ENCODE results near the gene DNAH14. TPM values are rescaled to one million over a fixed set of nuclear protein-coding genes. Genes with fewer than 3 reads are reported as not detected.

DNAH14 gene
- total RNA-seq, 1 donor from 2014 or later, result 84.7 TPM

DNA sequence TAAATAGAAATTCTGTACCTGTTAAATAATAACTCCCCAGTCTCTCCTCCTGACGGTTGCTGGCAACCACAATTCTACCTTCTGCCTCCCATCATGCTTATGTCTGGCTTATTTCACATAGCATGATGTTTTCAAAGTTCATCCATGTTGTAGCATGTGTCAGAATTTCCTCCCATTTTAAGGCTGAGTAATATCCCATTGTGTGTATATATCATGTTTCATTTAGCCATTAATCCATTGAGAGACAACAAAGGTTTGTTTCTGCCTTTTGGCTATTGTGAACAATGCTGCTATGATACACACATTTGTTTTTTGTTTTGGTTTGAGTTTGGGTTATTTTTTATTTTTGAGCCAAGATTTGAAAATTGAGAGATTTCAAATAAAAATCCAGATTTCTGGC lies 426.4 kb downstream of the DNAH14 start:
- no peak for DNase-seq (ENCODE audit: low spot score in 2 of 2, unreplicated experiment in 2 of 2)
- H3K4me3 Mint-ChIP-seq, result no peak overlapping the region
- no peaks in the 10 kb centered on the region for H3K36me3 Mint-ChIP-seq
- TF ChIP-seq, protein P1, sequence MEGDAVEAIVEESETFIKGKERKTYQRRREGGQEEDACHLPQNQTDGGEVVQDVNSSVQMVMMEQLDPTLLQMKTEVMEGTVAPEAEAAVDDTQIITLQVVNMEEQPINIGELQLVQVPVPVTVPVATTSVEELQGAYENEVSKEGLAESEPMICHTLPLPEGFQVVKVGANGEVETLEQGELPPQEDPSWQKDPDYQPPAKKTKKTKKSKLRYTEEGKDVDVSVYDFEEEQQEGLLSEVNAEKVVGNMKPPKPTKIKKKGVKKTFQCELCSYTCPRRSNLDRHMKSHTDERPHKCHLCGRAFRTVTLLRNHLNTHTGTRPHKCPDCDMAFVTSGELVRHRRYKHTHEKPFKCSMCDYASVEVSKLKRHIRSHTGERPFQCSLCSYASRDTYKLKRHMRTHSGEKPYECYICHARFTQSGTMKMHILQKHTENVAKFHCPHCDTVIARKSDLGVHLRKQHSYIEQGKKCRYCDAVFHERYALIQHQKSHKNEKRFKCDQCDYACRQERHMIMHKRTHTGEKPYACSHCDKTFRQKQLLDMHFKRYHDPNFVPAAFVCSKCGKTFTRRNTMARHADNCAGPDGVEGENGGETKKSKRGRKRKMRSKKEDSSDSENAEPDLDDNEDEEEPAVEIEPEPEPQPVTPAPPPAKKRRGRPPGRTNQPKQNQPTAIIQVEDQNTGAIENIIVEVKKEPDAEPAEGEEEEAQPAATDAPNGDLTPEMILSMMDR (IDR thresholded peaks at IDR 0.05; ENCODE audit: unreplicated experiment), result no peak
- H3K4me1 Mint-ChIP-seq, result no peaks in the 10 kb centered on the region
- no peak overlapping the region for H3K27ac Mint-ChIP-seq
- H3K27me3 Mint-ChIP-seq (ENCODE audit: low read depth), result no peaks in the 10 kb centered on the region
- no peaks in the 10 kb centered on the region for H3K9me3 Mint-ChIP-seq

DNA sequence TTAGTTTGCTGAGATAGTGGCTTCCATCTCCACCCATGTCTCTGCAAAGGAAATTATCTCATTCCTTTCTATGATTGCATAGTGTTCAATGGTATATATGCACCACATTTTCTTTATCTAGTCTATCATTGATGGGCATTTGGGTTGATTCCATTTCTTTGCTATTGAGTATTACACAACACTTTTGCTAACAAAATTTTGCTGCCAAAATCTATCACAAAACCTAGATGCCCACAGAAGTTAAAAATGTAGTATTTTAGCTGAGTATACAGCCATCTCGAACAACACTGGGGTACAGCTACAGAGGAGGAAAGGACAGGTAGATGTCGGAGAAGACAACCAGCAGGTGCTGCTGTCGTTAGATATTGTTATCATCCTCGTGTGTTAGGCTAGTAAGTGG lies 430.6 kb downstream of the DNAH14 start:
- H3K36me3 Mint-ChIP-seq, result no peaks in the 10 kb centered on the region
- TF ChIP-seq, protein P1 (IDR thresholded peaks at IDR 0.05; ENCODE audit: unreplicated experiment), result no peak
- no peak for DNase-seq (ENCODE audit: low spot score in 2 of 2, unreplicated experiment in 2 of 2)
- no peak overlapping the region for H3K27ac Mint-ChIP-seq
- H3K4me1 Mint-ChIP-seq, result no peaks in the 10 kb centered on the region
- H3K27me3 Mint-ChIP-seq (ENCODE audit: low read depth), result no peaks in the 10 kb centered on the region
- H3K4me3 Mint-ChIP-seq, result no peak overlapping the region
- H3K9me3 Mint-ChIP-seq, result no peaks in the 10 kb centered on the region

DNA sequence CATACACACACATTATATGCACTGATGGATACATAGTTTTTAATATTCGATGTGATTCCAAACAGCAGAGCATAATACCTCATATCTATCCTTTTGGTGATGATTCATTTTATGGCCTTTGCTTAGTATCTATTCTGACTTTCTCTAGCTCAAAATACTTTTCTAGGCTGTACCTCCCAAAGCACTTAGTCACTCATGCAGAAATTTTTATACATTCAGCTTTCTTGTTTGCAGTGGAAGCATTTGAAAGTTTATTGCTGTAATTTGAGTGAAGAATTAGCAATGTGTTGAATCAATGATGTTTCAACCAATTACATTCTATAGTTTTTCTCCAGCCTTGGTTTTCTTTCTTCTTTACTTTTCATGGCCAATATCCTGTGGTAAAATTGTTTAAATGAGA lies 431.7 kb downstream of the DNAH14 start:
- Mint-ChIP-seq H3K36me3 (no peaks in the 10 kb centered on the region), H3K4me1 (peaks cover 8% of the 10 kb centered on the region), H3K4me3 (no peak overlapping the region), H3K27me3 (ENCODE audit: low read depth) (no peaks in the 10 kb centered on the region), H3K27ac (no peak overlapping the region), H3K9me3 (no peaks in the 10 kb centered on the region)
- TF ChIP-seq, protein P1 (IDR thresholded peaks at IDR 0.05; ENCODE audit: unreplicated experiment), result no peak
- no peak for DNase-seq (ENCODE audit: low spot score in 2 of 2, unreplicated experiment in 2 of 2)

DNA sequence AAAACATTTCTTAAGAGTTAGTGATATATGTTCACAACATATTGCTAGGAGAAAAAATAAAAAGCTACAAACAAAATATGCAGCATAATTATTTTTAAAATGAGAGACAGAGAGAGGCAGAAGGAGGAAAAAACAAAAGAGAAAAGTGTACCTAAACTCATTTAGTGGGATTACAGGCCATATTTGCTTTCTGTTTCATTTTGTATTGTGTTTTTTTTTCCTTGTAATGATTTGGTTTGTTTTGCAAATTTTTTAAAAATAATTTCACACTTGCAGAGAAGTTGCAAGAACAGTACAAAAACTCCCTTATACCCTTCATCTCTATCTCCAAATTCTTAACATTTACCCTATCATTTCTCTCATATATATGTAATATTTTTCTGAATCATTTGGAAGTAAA lies 433.3 kb downstream of the DNAH14 start:
- no peaks in the 10 kb centered on the region for H3K9me3 Mint-ChIP-seq
- H3K36me3 Mint-ChIP-seq, result no peaks in the 10 kb centered on the region
- no peak for DNase-seq (ENCODE audit: low spot score in 2 of 2, unreplicated experiment in 2 of 2)
- no peaks in the 10 kb centered on the region for H3K27me3 Mint-ChIP-seq (ENCODE audit: low read depth)
- TF ChIP-seq, protein P1 (IDR thresholded peaks at IDR 0.05; ENCODE audit: unreplicated experiment), result no peak
- H3K4me3 Mint-ChIP-seq, result no peak overlapping the region
- H3K27ac Mint-ChIP-seq, result no peak overlapping the region
- peaks cover 14% of the 10 kb centered on the region for H3K4me1 Mint-ChIP-seq

DNA sequence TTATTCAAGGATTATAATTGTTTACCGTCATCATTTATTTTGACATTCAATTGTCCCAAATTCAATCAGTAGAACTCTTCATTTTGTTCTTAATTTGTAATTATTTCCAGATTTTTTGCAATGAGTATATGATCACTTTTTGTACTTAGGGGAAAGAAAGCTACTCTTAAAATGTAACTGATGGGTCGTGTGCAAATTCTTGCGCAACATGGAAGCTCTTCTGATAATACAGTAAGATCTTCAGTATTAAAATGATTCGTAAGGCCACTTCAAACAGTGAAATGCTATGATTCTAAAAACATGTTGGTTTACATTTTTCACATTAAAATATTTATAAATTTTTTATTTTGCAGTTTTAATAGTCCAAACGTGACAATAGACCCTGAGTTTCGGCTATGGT lies 435.0 kb downstream of the DNAH14 start:
- TF ChIP-seq, protein P1 (IDR thresholded peaks at IDR 0.05; ENCODE audit: unreplicated experiment), result no peak
- Mint-ChIP-seq H3K27me3 (ENCODE audit: low read depth) (no peaks in the 10 kb centered on the region), H3K9me3 (no peaks in the 10 kb centered on the region), H3K36me3 (no peaks in the 10 kb centered on the region), H3K4me3 (no peak overlapping the region), H3K4me1 (peaks cover 14% of the 10 kb centered on the region), H3K27ac (no peak overlapping the region)
- no peak for DNase-seq (ENCODE audit: low spot score in 2 of 2, unreplicated experiment in 2 of 2)

DNA sequence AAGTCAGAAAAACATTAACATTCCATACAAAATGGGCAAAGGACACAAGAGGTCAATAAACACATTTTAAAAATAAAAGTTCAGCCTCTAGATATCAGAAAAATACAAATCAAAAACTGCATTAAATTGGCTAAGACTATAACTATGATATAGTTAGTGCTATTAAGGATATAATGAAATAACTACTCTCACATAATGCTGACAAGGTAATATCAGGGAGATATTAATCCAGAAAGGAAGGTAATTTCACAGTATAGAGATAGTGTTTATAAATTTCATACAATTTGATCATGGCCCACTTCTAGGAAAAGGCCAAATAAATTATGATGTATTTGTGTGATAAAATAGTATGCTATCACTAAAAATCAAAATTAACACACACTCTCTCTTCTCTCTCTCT lies 436.5 kb downstream of the DNAH14 start:
- Mint-ChIP-seq H3K4me3 (no peak overlapping the region), H3K36me3 (no peaks in the 10 kb centered on the region), H3K9me3 (no peaks in the 10 kb centered on the region), H3K4me1 (peaks cover 14% of the 10 kb centered on the region), H3K27ac (no peak overlapping the region), H3K27me3 (ENCODE audit: low read depth) (no peaks in the 10 kb centered on the region)
- TF ChIP-seq, protein P1 (IDR thresholded peaks at IDR 0.05; ENCODE audit: unreplicated experiment), result no peak
- no peak for DNase-seq (ENCODE audit: low spot score in 2 of 2, unreplicated experiment in 2 of 2)

Data from mesothelial cell of epicardium (in vitro differentiated cells).